ENCODE data around the gene KRT35.

Gene KRT35

DNA sequence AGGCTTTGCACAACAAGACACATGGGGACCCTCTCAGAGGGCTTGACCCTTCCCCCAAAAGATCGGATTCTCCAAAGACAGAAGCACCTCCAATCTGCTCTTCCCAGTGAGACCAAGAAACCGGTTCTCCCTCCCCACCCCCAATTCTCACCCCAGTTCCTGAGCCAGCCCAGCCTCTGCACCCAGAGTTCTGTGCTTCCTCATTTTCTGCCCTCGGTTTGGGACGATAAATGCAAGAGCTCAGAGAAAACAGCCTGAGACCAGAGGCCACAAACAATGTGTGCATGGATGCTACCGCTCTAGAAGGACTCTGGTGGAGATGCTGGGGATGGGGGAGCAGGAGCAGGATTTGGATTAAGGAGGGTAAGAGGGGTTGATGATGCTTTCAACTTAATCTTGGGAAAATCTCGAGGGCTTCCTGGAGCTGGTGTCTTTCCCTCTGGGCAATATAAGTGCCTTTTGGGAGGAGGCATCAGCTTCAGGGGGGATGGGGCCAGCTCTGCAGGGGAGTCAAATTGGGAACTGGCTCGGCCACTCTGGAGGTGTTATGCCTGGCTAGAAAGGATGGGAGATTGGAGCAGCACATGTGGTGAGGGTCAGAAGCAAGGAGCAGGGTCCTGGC, 31.7 kb upstream of the KRT35 start:
- no peak for DNase-seq (ENCODE audit: low read depth, low spot score)

DNA sequence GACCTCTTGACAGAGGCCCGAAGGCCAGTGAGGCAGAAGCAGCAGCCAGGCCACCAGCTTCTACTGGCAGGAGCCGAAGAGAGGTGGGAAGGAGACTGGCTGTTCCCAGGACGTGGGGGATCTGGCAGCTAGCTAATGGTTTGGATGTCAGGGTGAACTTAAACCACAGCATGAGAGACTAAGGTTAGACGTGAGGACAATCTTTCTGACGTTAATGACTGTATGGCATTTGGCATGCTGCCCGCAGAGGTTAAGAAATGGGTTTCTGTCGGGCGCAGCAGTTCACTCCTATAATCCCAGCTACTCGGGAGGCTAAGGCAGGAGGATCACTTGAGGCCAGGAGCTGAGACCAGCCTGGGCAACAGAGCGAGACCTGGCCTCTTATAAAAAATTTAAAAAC, 30.8 kb upstream of the KRT35 start:
- no peak for DNase-seq (ENCODE audit: low read depth, low spot score)

DNA sequence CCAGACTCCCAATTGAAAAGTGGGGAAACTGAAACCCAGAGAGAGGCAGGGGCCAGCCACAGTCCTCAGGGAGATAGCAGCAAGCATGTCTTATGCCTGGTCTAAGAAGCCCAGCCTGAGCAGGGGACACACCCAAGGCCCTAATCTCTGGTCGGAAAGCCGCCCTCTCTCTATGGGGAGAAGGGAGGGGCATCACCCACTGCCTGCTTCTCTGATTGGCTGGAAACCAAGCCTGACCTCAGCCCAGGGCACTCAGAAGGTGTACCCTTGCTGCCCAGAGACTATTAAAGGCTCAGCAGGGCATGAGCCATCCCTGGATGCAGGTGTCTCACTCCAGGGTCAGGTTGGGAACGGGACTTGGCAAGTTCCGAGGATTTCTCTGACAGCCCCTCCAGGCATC, 30.2 kb upstream of the KRT35 start:
- no peak for DNase-seq (ENCODE audit: low read depth, low spot score)

DNA sequence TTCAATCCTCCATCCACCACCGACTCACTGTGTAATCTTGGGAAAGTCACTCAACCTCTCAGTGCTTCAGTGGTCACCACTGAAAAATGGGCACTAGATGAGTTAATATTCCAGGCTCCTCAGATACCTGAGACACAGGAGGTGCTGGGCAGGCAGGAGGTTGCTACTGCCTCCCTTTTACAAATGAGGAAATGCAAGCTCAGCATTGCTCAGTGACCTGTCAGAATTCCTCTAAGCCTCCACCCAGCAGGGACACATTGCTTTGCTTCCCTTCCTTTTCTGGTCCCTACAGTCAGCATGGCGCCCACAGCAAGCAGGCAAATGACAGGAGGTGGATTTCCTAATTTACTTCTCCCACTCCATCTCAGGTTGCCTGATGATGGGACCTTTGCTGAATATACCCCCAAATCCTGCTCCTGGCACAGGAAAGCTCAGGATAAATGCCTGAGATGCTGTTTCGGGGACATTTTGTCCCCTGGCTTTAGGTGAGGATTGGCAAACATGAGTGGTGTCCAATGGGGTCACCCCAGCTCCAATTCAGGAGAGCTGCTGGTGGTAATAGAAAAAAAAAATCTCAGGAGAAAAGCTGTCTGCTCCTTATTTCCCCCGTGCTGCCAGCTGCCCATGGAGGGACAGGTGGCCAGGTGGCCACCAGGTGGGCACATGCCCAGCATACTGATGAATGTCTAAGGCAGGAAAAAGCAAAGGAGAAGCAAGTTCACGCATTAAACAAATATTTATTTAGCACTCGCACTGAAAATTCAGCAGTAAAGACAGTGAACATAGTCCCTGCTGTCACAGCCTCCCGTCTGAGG, 29.5 kb upstream of the KRT35 start:
- no peak for DNase-seq (ENCODE audit: low read depth, low spot score)

DNA sequence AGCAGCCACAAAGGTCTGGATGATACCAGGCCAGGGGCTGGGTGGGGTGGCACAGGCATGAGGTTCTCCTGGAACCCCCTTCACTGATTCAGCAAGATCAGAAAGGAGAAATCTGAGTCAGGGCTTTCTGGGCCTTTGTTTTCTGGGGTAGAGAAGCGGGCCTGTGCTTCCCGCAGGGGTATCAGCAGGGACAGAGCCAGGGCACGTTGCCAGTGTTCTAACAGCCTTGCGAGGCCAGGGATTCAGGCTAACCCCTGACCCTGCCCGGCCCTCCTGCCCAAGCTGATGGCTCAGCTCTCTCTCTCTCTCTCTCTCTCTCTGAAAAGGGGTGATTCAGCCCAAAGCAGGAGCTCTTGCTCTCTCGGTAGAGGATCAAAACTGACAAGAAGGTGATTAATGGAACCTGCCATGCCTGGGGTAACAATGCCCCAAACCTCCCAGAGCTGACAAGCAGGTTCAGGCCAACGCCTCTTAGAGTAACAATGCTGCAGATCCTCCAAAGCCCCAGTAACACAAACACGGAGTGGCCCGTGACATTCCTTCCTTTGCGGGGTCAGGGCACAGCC, 26.4 kb upstream of the KRT35 start:
- no peak for DNase-seq (ENCODE audit: low read depth, low spot score)

DNA sequence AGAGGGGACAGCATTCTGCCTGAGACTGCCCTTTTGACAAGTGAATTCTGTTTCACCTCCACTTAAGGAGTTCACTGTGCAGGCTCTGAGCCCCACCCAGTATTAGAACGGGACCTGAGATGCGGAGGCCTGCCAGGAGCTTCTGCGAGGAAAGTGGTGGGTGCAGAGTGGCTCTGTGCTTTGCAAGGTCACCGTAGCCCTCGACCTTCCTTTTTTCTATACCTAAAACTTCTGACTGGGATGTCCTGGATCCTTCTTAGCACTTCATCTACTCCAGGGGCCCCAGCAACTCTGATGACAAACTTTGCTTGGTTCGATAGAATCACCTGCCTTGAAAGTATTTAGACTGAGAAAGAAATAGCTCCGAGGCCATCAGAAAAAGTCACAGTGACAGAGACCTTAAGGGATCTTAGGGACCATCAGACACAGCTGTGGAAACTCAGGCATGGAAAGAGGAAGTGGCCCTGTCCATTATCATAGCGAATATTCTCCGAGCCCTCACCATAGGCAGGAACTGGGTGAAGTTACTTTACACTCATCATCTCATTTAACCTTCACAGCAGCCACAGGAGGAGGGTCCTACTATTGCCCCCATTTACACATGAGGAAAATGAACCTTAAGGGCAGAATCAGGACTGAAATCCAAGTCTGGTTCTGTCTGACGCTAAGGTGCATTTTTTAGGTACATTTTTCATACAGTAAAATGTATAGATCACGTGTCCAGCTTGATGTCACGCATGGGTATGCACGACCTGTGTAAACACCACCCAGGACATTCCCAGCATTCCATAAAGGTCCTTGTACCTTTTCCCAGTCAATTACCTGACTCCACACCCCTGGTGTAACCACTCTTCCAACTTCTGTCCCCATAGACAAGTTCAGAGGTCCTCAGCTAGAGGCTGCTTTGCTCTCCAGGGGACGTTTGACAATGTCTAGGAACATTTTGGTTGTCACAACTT, 25.1 kb upstream of the KRT35 start:
- no peak for DNase-seq (ENCODE audit: low read depth, low spot score)

DNA sequence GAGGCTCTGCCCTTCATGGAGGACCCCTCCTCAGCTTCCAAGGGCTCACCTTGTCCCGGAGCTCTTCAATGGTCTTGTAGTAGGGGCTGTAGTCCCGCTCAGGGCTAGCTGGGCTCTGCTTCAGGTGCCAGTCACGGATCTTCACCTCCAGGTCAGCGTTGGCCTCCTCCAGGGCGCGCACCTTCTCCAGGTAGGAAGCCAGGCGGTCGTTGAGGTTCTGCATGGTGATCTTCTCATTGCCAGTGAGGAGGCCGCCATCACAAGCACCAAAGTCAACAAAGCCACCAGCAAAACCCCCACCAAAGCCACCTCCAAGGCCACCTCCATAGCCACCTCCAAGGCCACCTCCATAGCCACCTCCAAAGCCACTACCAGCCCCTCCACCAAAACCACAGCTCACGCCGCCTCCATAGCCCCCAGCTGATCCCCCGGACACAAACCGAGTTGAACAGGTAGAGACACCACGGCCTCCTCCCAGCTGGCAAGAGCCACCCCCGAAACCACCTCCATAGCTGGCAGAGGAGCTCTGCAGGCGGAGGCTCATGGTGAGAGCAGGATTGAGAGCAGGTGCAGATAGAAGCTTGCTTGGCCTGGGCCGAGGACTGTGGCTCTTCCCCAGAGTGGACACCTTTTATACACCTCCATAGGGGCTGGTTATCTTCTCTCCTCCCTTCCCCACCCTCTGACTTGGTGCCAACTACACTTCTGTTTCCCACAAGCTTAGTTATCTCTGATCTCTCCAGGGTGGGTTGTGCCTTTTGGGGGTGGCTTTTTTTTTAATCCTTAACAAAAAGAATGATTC, 24.3 kb upstream of the KRT35 start, which contains the start of gene KRT13:
Gene KRT13 (minus strand): TSS at position 606 of the 802 bp plus-strand sequence. CDS start 62 bp downstream, at position 544.
- no peak for DNase-seq (ENCODE audit: low read depth, low spot score)

DNA sequence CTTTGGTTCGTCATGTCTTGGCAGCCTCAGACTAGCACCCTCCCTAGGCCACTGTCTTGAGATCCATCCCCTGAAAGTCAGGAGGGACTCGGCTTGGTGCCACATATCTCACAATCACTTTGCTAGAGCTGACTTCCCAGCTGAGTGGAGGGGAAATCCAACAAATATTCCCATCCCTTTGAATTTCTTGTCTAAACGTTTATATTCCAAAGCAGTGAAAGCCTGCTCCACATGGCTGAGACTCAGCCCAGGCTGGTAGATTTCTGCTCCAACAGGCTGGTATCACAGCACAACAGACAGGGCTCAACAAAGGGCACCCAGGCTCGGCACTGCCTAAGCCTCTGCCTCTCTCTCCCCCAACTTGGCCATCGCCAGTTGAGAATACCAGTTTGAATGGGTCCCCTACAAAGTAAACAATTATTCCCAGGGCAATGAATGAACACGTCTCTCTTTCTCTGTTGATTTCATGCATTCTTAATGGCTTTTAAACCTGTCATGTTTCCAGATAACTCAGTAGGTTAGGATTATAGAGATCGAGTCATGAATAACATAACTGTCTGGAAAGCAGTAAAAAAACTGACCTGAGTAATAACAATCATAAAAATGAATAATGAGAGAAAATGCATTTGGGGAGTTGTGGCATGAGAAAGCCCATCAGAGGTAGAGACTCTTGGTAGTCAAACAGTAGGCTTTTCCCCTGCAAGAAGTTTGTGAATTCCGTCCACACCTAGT, 23.5 kb upstream of the KRT35 start:
- DNase-seq (ENCODE audit: low read depth, low spot score), result no peak

DNA sequence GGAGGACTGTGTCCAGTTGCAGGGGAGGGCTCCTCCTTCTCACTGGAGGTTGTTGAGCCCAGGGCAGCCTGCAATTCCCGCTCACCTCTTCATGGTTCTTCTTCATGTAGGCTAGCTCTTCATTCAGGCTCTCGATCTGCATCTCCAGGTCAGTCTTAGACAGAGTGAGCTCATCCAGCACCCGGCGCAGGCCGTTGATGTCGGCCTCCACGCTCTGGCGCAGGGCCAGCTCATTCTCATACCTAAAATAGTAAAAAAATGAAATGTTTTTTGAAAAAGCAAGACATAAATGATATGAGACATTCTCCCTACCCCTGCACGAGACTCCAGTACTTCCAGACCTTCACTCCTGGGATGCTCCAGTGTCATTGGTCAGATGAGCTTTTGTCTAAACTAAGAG, 22.3 kb upstream of the KRT35 start:
- DNase-seq (ENCODE audit: low read depth, low spot score), result no peak

DNA sequence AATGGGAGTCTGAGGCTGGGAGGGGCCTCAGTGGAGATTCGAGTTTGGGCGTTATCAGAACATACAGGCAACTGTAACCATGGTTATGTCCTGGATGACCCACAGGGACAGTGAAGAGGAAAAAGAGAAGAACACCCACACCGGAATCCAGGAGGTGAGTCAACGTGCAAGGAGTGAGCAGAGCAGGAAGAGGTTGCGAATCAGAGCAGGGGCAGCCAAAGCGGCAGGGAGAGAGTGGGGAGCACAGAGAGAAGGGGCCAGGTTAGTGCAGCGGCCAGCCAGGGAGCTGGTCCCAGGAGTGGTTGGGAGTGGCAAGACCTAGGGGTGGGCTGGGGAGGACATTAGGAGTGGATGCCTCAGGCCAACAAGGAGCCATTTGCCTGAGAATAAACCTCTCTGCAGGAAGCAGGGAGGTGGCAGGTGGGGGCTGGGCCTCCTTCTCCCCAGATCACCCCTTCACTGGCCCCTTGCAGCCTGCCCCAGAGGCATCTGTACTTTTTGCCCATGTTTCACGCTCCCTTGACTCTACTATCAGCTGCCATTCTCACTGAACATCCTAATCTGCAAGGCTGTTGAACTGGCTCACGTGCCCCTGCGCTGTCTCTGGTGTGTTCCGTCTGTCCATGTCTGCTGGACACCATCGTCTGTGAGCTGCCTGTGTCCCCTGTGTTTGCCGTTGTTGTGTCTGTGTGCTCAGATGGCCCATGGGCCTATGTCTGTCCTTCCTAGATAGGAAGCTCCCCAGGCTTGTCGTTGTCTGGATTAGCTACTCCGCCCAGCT, 19.4 kb upstream of the KRT35 start:
- no peak for DNase-seq (ENCODE audit: low read depth, low spot score)

DNA sequence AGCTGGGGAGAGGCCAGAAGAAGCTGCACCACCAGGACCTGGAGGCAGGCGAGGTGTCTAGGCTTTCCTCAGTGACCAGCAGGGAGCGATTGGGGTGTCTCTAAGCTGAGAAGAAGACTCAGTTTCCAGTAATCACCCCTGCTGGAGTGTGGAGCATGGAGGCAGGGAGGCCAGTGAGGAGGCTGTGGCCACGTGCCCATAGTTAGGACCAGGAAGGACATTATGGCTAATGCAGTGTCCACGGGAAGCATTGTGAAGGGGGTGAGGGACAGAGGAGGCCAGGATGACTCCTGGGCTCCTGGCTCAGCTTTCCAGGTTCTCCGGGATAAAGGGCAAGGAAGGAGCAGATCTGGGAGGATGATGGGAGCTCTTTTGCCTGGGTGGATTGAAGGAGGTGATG, 18.8 kb upstream of the KRT35 start:
- no peak for DNase-seq (ENCODE audit: low read depth, low spot score)

DNA sequence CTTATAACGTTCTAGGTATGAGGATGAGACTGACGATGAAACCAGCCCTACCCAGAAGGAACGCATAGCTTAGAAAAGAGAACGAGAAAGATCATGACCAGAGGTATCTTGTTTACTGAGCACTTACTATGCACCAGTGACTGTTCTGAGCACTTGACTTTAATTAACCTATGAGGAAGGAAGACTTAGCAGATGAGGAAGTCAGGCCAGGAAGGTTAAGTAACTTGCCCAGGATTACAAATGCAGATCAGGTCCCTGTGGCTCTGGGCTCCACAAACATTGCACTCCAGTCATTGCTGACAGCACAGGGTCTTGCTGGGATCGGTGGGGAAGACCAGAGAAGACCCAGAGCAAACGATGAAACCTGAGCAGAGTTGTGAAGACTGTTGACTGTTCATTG, 17.3 kb upstream of the KRT35 start:
- DNase-seq (ENCODE audit: low read depth, low spot score), result no peak

DNA sequence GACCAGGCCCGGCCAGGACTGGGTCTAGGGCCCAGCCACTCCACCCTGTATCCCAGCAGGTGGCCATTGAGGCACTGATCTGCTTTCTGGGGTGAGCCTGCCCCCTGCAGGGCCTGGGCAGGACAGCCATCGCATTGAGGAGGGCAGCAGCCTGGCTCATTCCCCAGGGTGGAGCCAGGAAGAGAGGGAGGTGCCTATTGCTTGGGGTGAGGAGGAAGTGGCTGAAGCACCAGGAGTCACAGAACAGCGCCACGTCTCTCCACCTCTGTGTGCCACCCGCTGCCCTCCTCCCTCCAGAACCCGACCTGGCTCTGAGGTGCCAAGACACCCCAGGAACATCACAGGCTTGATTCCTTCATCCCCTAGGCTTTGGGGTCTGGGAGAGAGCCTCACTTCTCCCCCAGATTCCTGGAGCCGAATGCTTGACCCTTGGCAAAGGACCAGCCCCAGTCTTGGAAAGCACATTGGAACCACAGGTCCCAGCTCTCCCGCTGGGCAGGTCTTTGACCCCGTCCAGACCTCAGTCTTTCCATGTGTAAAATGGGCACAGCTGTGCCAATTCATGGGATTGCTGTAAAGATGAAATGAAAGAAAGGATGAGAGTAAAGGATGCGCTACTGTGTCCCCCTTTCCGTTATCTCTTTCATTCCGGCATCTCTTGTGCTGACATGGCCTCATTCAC, 16.0 kb upstream of the KRT35 start:
- DNase-seq (ENCODE audit: low read depth, low spot score), result peak; percentile 33

DNA sequence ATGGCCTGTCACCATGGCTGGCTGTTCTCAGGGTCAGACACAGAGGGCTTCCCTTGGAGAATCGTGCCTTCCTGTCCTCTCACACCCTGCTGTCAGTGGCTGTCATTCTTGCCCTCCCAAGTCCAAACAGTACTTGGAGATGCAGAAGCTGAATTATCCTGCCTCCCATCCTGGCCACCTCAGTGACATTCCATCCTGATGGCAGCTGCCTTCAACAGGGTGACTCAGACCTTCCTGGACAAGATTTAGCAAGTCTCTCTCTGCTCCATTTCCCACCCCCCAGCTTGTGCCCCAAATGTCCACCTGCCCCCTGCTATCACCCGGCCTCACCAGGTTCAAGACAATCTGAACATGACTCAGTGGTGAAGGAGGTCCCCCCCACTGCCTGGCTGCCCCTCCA, 13.6 kb upstream of the KRT35 start:
- no peak for DNase-seq (ENCODE audit: low read depth, low spot score)

DNA sequence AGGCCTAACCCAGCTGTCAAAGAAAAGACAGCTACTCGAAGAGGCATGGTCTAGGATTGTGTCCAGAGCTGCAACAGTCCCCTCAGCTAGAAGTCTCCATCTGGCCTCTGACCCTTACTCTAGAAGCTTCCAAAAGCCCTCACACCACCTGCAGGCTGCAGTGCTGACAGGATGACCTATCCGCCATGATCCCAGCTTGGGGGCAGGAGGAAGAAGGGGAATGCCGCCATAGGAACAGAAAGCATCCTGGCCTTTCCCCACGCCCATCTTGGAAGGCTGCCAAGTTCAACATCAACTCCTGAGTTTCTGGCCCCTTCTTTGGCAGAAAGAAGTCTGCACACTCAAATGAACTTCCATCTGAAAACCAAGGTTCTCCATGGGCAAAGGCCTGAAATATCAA, 11.8 kb upstream of the KRT35 start:
- DNase-seq (ENCODE audit: low read depth, low spot score), result no peak

DNA sequence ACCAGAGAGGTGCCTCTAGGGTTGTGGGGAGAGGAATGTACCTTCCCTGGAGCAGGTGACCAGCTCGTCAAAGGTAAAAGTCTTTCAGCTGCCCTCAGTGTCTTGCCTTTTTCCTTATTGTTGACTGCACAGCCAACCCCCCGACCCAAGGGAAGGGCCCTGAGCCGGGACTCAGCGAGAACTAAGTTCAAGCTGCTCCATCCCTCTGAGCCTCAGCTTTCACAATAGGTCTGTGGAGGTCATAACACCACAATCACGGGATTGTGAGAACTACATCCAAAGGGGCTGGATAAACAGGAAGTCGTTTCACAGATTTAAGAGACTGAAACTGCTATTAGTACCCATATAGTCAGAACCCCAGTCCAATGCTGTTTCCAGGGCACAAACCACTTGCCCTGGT, 11.4 kb upstream of the KRT35 start:
- no peak for DNase-seq (ENCODE audit: low read depth, low spot score)

DNA sequence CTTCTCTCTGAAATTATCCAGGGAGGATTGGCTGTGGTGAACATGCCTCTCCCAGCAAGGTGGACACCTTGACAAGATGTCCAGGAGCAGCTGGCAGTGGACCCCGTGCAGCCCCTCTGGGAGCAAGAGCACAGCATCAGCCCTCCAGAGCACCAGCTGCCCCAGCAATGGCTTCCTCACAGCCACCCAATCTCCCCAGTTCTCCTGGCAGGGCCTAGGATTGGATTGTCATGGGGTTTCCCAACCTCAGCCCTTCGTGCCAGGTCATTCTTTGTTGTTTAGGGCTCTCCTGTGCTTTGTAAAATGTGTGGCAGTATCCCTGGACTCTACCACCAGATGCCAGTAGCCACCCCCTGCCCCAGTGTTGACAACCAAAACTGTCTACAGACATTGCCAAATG, 10.5 kb upstream of the KRT35 start:
- DNase-seq (ENCODE audit: low read depth, low spot score), result no peak

DNA sequence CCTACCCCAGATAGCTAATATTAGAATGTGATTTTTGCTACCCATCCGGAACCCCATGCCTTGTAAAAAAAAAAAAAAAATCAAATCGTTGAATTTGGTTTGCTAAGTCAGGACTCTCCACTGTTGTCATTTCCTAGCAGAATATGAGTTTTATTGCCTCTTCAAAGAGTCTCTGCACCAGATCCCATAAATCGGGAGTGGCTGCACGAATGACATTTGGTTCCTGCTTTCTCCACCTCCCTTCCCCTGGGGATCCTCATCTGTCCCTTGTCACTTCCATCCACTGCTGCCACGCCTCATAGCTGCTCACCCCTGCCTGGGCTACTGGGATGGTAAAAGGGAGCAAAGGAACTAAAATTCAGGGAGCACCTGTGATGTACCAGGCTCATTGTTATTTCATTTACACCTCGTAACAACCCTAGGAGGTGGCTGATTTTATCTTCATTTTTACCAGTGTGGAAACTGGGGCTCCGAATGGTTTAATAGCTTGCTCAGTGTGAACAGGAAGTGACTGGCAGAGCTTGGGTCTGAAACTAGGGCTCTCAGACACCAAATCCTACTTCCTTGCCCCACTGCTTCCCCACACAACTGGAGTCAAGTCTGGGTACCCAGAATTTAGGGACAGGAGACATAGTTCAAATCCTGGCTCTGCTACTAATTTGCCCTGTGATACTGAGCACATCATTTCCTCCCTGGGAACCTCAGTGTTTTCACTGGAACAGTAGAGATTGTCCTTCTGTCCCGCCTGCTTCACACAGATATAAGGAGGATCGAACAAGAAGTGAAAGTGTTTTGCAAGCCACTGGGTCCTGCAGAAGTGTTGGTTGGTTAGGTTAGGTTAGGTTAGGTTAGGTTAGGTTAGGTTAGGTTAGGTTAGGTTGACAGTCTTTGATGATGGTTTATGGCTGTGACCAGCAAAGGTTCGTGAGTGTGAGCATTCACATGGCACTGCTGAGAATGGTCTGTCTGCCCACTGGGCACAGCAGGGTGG, 9.3 kb upstream of the KRT35 start:
- DNase-seq (ENCODE audit: low read depth, low spot score), result no peak
